ENCODE results near the gene PDE5A. TPM values are rescaled to one million over a fixed set of nuclear protein-coding genes. Genes with fewer than 3 reads are reported as not detected.
"Not testable (repeated sequence)": the region's sequence is repeated elsewhere in the genome, so short reads cannot be mapped to it uniquely, and the experiment has no call there.

The PDE5A gene
- total RNA-seq, 1 experiment from 2014 or later, result 8.2 TPM

DNA sequence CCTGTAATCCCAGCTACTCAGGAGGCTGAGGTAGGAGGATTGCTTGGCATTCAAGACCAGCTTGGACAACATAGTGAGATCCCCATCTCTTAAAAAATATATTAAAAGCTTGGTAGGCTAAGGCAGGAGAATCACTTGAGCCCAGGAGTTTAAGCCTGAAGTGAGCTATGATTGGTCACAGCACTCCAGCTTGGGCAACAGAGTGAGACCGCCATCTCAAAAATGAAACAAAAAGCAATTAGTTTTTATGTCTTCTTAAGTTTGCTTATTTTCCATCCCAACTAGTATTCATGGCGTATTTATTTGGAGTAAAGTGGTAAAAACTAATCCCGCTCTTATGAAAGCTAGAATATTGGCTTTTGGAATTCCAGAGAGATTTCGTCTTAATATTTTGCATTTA is 25.4 kb upstream of the PDE5A start:
- DNase-seq (ENCODE audit: low read depth, low spot score), result no peak
- in situ Hi-C loops (cut with HindIII; ENCODE audit: low pct_unique_long_range_greater_than_20kb, low sequenced_read_pairs), result no loop called here

DNA sequence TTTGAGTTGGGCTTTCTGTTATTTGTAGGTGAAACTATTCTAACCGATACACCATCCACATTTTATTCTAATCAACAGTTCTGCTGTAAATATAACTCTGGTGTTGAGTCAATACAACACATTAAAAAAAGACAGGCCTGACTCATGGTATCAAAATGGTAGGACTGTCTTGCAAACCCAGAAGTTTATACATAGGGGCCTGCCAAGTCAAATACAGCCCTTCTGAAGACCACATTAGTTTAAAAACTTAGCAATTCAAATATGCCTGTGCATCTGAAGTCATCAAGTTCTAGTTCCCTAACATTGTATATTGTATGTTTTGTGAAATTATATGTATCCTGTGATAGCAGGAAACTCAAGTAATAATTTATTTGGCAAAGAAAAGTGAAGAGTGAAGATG is 24.4 kb upstream of the PDE5A start:
- in situ Hi-C loops (cut with HindIII; ENCODE audit: low pct_unique_long_range_greater_than_20kb, low sequenced_read_pairs), result no loop called here
- no peak for DNase-seq (ENCODE audit: low read depth, low spot score)

- DNase-seq (ENCODE audit: low read depth, low spot score), result no peak
- in situ Hi-C loops (cut with HindIII; ENCODE audit: low pct_unique_long_range_greater_than_20kb, low sequenced_read_pairs), result no loop called here
These were observed 19.8 kb upstream of the PDE5A start for GRCh38 chr4:119648398-119648797.

DNA sequence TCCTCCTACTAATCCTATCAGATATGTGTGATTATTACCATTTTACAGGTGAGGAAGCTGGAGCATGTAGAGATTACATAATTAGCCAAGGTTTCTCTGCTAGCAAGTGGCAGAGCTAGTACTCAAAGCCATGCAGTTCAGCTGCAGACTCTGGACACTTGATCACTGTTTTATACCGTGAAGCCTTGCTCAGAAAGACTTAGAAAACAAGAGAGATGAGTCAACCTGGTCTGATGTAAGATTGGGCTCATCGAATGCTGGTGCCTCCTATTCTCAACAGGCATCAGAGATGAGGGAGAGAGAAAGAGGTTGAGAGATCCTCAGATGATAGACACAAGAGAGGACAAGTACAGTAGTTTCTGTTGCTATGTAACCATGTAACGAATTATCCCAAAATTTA is 19.0 kb upstream of the PDE5A start:
- no peak for DNase-seq (ENCODE audit: low read depth, low spot score)
- in situ Hi-C loops (cut with HindIII; ENCODE audit: low pct_unique_long_range_greater_than_20kb, low sequenced_read_pairs), result no loop called here

DNA sequence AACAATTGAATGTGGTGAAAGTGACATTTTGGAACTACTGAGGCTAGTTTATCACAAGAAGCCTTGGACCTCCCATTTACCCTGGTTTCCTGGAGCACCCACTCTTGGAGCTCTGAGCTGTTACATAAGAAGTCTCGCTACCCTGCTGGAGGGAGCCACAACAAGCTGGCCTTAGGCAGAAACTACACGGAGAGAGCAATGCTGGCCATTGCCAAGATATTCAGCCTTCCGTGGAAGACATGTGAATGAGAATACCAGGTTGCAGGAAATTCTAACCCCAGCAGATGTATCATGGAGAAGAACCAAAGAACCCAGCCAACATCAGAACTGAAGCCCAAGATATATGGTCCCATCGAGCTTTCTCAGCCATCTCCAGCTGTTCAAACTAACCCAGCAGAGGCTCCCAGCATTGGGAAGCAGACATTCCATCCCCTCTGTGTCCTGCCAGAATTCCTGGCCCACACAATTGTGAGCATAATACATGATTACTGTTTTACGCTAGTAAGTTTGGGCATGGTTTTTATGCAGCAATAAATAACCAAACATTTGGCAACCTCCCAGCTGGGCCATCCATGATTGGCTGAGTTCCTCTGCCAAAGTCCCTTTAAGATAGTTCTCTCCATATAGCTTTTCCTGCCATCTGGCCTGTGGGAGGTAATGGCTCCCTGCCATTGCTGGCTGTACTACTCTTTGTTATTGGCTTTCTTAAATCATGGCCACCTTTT is 17.9 kb upstream of the PDE5A start:
- in situ Hi-C loops (cut with HindIII; ENCODE audit: low pct_unique_long_range_greater_than_20kb, low sequenced_read_pairs), result no loop called here
- no peak for DNase-seq (ENCODE audit: low read depth, low spot score)

DNA sequence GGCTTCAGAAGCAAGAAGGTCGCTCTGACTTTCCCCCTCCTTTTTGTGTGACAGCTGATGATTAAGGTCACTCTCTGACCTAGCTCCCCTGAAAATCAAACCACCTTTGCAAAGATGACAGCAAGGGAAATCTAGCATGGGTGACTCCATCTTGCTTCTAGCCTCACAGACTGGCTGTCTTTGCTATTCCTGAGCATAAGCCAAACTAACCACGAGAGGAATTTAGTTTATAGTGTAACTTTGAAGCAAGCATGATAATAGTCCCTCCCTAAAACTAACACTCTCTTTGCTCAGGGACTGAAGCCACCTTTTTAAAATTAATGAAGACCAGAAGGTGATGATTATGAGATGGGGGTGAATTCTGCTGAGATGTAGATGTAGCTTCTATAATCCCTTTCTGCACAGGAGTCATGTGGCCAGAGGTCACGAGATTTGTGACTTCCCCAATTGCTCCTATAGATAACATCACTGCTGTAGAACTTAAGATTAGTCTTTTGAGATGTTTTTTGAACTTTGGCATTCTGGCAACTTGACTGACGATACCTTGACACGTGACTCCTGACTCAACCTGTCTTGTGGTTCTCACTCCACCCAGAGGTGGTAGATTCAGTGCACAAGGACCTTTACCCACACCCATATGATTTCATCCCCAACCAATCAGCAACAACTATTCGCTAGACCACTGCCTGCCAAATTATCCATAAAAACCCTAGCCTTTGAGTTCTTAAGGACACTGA is 14.9 kb upstream of the PDE5A start:
- no peak for DNase-seq (ENCODE audit: low read depth, low spot score)
- in situ Hi-C loops (cut with HindIII; ENCODE audit: low pct_unique_long_range_greater_than_20kb, low sequenced_read_pairs), result no loop called here

DNA sequence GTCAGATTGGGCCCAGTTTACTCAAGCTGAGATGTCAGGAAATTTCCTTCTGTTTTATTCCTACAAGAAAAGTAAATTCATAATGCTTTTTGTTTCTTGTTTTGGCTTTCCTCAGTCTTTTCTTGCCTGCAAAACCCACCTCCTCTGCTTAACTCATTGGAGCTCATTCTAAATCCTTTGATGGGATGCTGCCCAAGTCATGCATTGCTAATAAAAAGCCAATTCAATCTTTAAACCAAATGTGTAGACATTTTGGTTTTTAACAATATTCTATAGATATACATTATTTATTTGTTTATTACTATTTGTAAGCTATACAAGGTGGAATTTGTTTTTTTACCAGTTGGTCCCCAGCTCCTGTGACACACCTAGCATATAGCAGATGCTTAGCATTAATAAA is 13.2 kb upstream of the PDE5A start:
- in situ Hi-C loops (cut with HindIII; ENCODE audit: low pct_unique_long_range_greater_than_20kb, low sequenced_read_pairs), result no loop called here
- DNase-seq (ENCODE audit: low read depth, low spot score), result no peak

- in situ Hi-C loops (cut with HindIII; ENCODE audit: low pct_unique_long_range_greater_than_20kb, low sequenced_read_pairs), result no loop called here
- no peak for DNase-seq (ENCODE audit: low read depth, low spot score)
These were observed 9.8 kb upstream of the PDE5A start for GRCh38 chr4:119638359-119638758.

- in situ Hi-C loops (cut with HindIII; ENCODE audit: low pct_unique_long_range_greater_than_20kb, low sequenced_read_pairs); DNase-seq (ENCODE audit: low read depth, low spot score): not testable (repeated sequence)
These were observed 8.2 kb upstream of the PDE5A start for GRCh38 chr4:119636851-119637250.

GRCh38 chr4:119632216-119632615 is 3.6 kb upstream of the PDE5A start:
- in situ Hi-C loops (cut with HindIII; ENCODE audit: low pct_unique_long_range_greater_than_20kb, low sequenced_read_pairs), result no loop called here
- DNase-seq (ENCODE audit: low read depth, low spot score), result no peak

DNA sequence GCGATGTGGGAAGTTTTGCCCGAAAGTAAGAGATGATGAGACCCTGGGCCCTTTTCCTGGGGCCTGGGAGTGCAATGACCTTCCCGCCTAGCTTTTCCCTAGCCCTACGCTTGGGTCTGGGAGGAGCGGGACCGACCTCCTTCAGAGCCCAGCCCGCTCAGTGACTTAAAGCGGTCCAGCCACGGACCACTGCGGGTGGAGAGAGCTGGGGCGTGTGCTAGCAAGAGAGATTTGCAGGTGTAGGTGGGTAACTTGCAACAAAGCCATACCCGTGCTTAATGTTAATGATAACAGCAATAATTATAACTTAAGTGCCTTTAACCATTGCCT is 503 bp upstream of the PDE5A start:
- in situ Hi-C loops (cut with HindIII; ENCODE audit: low pct_unique_long_range_greater_than_20kb, low sequenced_read_pairs), result no loop called here
- no peak for DNase-seq (ENCODE audit: low read depth, low spot score)

GRCh38 chr4:119627267-119628255 is 1.0 kb downstream of the PDE5A start:
- in situ Hi-C loops (cut with HindIII; ENCODE audit: low pct_unique_long_range_greater_than_20kb, low sequenced_read_pairs), result no loop called here
- peak; percentile 42 for DNase-seq (ENCODE audit: low read depth, low spot score)

DNA sequence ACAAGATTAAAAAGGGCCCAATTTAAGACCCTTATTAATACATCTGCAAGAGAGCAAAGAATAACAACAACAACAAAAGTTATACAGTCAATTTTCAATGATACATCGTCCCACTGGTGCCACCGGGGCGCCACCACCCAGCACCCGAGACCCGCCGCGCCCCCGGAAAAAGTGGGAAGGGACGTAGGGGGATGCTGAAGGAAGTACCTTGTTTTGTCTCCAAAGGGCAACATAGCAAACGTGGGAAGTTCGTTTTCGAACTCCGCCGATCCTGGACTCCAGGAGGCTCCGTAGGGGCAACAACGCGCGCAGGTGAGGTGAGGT is 1.7 kb downstream of the PDE5A start:
- in situ Hi-C loops (cut with HindIII; ENCODE audit: low pct_unique_long_range_greater_than_20kb, low sequenced_read_pairs), result no loop called here
- DNase-seq (ENCODE audit: low read depth, low spot score), result no peak

DNA sequence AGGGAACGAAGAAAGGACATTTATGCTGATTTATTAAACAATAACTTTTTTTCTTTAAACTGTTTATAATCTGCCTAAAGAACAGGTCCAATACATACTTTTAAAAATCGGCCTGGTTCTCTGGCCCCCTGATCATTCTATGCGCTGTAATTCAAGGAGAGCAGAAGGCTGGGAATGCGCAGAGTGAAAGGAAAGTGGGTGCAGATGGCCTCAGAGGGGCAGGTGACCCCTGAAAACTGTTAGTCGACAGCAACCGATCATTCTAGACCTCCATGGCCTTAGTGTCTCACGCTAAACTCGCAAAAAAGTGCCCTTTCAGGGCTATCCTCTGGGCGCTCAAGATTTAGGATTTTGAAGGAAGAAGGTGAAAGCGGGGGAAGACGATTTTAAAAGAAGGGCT is 2.2 kb downstream of the PDE5A start:
- in situ Hi-C loops (cut with HindIII; ENCODE audit: low pct_unique_long_range_greater_than_20kb, low sequenced_read_pairs), result no loop called here
- no peak for DNase-seq (ENCODE audit: low read depth, low spot score)

DNA sequence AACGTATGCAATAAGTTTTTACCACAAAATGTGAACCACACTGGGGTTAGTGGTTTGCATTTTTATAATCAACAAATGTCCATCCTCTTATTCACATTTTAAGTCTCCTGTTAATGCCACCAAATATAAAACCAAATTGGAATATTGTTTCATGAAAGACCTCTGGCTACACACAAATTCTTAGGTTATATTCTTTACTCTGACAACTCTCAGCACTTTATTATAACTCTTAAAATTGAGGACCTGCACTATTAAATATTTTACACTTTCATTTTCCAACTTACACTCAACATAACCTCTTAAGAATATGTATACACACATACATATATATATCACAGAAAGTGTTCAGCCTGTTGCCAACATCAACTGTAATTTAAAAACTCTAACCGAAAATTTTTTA is 2.8 kb downstream of the PDE5A start:
- in situ Hi-C loops (cut with HindIII; ENCODE audit: low pct_unique_long_range_greater_than_20kb, low sequenced_read_pairs), result no loop called here
- DNase-seq (ENCODE audit: low read depth, low spot score), result no peak

GRCh38 chr4:119624356-119624755 is 4.2 kb downstream of the PDE5A start:
- in situ Hi-C loops (cut with HindIII; ENCODE audit: low pct_unique_long_range_greater_than_20kb, low sequenced_read_pairs), result no loop called here
- no peak for DNase-seq (ENCODE audit: low read depth, low spot score)

DNA sequence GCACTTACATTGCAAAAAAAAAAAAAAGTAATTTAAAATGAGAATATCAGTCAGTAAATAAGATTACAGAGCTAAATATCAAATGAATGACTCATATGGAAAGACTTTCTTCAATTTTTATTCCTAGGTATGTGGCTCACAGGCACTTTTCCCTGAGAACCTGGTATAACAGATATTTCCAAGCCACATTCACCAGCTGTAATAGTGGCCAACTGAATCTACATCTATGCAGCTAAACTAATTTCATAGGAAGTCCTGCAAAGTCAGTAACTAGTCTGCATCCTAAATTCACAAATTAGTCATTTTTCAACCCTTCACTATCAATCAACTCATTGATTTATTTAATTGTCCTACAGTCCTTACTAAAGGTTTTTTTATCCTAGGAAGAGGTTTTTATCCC is 5.6 kb downstream of the PDE5A start:
- in situ Hi-C loops (cut with HindIII; ENCODE audit: low pct_unique_long_range_greater_than_20kb, low sequenced_read_pairs), result no loop called here

DNA sequence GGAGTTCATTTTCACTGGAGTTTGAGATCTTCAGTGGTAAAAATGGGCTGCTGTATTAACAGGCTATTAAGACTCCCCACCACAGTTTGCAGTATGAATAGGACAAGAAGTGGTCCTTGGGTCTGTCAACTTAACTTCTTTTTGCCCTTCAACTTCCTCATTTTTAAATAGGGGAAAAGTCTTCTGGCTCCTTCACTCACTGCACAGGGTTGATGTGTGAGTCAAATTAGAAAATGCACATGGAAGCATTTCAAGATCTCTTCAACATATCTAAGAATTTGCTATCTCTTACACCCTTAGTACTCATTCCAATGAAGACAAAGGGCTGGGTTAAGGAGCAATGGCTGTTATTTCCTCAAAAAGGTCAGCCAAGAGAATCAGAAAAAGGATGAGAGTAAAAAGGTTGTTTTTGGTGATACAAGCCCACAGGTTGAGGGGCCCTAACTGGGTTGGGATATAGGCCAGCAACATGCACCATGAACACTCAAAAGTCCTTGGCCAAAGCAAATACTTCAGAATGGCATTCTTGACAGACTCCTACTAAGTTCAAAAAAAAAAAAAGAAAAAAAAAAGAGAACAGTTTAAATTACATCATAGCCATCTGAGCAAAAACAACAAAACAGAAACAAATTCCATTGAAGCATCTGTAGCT is 13.4 kb downstream of the PDE5A start:
- in situ Hi-C loops (cut with HindIII; ENCODE audit: low pct_unique_long_range_greater_than_20kb, low sequenced_read_pairs), result no loop called here
- no peak for DNase-seq (ENCODE audit: low read depth, low spot score)

More for the DNA sequence above, 5.6 kb downstream of the PDE5A start:
- DNase-seq (ENCODE audit: low read depth, low spot score), result no peak

Data from SK-MEL-5 (cell line).